Loucy (cell line): Measurements from ENCODE around the gene UBTD2.

Source experiments
- H2AFZ ChIP-seq: fragments of 200-600 bp; sonication (generic); 2 replicates; pipeline ENCODE4 v1.6.0; 2016; ENCODE audit warnings: antibody characterized with exemption, mild to moderate bottlenecking, low read length, moderate library complexity
- H3F3A ChIP-seq: fragments of 200-600 bp; 2 replicates; pipeline ENCODE4 v1.6.0; 2016; ENCODE audit warnings: antibody characterized with exemption, low read depth, mild to moderate bottlenecking
- H3K27me3 ChIP-seq: fragments of 200-600 bp; sonication (generic); 2 replicates; pipeline ENCODE4 v1.6.1; 2014; ENCODE audit warnings: low read length, mild to moderate bottlenecking; ENCODE audit not compliant: insufficient read depth, poor library complexity, severe bottlenecking
- H3K36me3 ChIP-seq: fragments of 200-600 bp; sonication (generic); 2 replicates; pipeline ENCODE4 v1.6.1; 2016; ENCODE audit warnings: low read length; ENCODE audit not compliant: insufficient read depth
- H3K4me1 ChIP-seq: fragments of 200-600 bp; sonication (generic); 2 replicates; pipeline ENCODE4 v1.5.1; 2014; ENCODE audit warnings: low read length, mild to moderate bottlenecking; ENCODE audit not compliant: insufficient read depth, poor library complexity, severe bottlenecking
- H3K4me2 ChIP-seq: fragments of 200-600 bp; sonication (generic); 2 replicates; pipeline ENCODE4 v1.6.0; 2014; ENCODE audit warnings: antibody characterized with exemption, low read length, low read depth, mild to moderate bottlenecking; ENCODE audit not compliant: poor library complexity, severe bottlenecking
- H3K4me3 ChIP-seq: fragments of 200-600 bp; sonication (generic); 2 replicates; pipeline ENCODE4 v1.5.1; 2014; ENCODE audit warnings: low read length, mild to moderate bottlenecking, mixed read lengths; ENCODE audit not compliant: poor library complexity, severe bottlenecking
- H3K79me2 ChIP-seq: fragments of 200-600 bp; sonication (generic); 2 replicates; pipeline ENCODE4 v1.6.1; 2014; ENCODE audit warnings: low read length; ENCODE audit not compliant: insufficient read depth
- H3K9ac ChIP-seq: fragments of 200-600 bp; sonication (generic); 2 replicates; pipeline ENCODE4 v1.6.0; 2014; ENCODE audit warnings: mild to moderate bottlenecking, low read depth, low read length, moderate library complexity; ENCODE audit not compliant: poor library complexity, severe bottlenecking
- H3K9me2 ChIP-seq: fragments of 200-600 bp; sonication (generic); replicated peaks from 2 replicates; pipeline ENCODE4 v1.6.1; 2016; ENCODE audit warnings: low read depth, low read length, mixed read lengths
- H3K9me3 ChIP-seq: fragments of 200-600 bp; sonication (generic); 2 replicates; pipeline ENCODE4 v1.6.1; 2014; ENCODE audit warnings: mild to moderate bottlenecking, antibody characterized with exemption, low read length, low read depth; ENCODE audit not compliant: insufficient read depth
- H4K20me1 ChIP-seq: fragments of 200-600 bp; sonication (generic); 2 replicates; pipeline ENCODE4 v1.6.0; 2014; ENCODE audit warnings: antibody characterized with exemption, low read length, mild to moderate bottlenecking; ENCODE audit not compliant: insufficient read depth, poor library complexity, severe bottlenecking
- EZH2phosphoT487 ChIP-seq: fragments of 200-600 bp; IDR thresholded peaks from 2 replicates; pipeline ENCODE4 v1.6.1; 2018; ENCODE audit warnings: antibody characterized with exemption, mild to moderate bottlenecking, moderate library complexity, borderline replicate concordance
- TF ChIP-seq, protein P1 (sequence below): fragments of 200-600 bp; sonication (generic); conservative IDR thresholded peaks from 2 replicates; pipeline ENCODE4 v1.5.1; 2014; ENCODE audit warnings: mild to moderate bottlenecking, antibody characterized with exemption, low read length

Gene UBTD2

GRCh38 chr5:172266071-172266675 is 17.4 kb downstream of the UBTD2 start:
- Histone ChIP-seq H3K4me3 (no peak overlapping the region), H3K9ac (no peak overlapping the region), H3K4me2 (no peak overlapping the region), H3K9me3 (no peaks in the 10 kb centered on the region), H2AFZ (no peak overlapping the region), H3F3A (no peaks in the 10 kb centered on the region), H3K9me2 (no peaks in the 10 kb centered on the region), H4K20me1 (peaks cover 4% of the 10 kb centered on the region), H3K79me2 (peaks cover 53% of the 10 kb centered on the region; the same call in 1 of the 2 replicates), H3K36me3 (no peaks in the 10 kb centered on the region), H3K4me1 (peaks cover 1% of the 10 kb centered on the region), H3K27me3 (no peaks in the 10 kb centered on the region)
- TF ChIP-seq, protein P1, sequence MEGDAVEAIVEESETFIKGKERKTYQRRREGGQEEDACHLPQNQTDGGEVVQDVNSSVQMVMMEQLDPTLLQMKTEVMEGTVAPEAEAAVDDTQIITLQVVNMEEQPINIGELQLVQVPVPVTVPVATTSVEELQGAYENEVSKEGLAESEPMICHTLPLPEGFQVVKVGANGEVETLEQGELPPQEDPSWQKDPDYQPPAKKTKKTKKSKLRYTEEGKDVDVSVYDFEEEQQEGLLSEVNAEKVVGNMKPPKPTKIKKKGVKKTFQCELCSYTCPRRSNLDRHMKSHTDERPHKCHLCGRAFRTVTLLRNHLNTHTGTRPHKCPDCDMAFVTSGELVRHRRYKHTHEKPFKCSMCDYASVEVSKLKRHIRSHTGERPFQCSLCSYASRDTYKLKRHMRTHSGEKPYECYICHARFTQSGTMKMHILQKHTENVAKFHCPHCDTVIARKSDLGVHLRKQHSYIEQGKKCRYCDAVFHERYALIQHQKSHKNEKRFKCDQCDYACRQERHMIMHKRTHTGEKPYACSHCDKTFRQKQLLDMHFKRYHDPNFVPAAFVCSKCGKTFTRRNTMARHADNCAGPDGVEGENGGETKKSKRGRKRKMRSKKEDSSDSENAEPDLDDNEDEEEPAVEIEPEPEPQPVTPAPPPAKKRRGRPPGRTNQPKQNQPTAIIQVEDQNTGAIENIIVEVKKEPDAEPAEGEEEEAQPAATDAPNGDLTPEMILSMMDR, result no peak
- no peak for TF ChIP-seq EZH2phosphoT487

GRCh38 chr5:172264815-172265395 is 18.7 kb downstream of the UBTD2 start:
- Histone ChIP-seq H2AFZ (no peak overlapping the region), H3K9ac (no peak overlapping the region), H3K9me3 (no peaks in the 10 kb centered on the region), H3K79me2 (peaks cover 55% of the 10 kb centered on the region; the same call in 1 of the 2 replicates), H3K27me3 (no peaks in the 10 kb centered on the region), H3K4me2 (no peak overlapping the region), H3F3A (no peaks in the 10 kb centered on the region), H3K4me3 (no peak overlapping the region), H3K9me2 (no peaks in the 10 kb centered on the region), H3K36me3 (no peaks in the 10 kb centered on the region), H3K4me1 (peaks cover 4% of the 10 kb centered on the region), H4K20me1 (peaks cover 4% of the 10 kb centered on the region)
- TF ChIP-seq EZH2phosphoT487, result no peak
- TF ChIP-seq, protein P1, result no peak

DNA sequence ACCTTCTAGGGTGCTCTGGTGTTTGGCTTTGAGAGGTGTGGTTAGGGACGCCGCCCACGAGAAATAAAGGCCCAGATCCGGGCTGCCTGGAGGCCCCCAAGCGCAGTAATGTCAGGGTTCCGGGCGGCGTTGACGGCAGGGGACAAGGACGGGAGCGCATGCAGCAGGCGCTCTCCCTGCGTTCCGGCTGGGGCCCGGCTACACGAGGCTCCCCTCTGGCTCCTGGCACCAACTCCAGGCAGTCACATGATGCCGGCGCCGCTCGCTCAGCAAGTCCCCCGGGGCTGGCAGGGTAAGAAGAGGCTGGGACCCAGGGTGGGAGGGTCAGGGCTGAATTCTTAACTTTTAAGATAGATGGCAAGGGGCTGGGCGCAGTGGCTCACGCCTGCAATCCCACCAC is 28.1 kb downstream of the UBTD2 start:
- no peaks in the 10 kb centered on the region for H3K27me3 ChIP-seq
- no peaks in the 10 kb centered on the region for H3K4me1 ChIP-seq
- H4K20me1 ChIP-seq, result no peaks in the 10 kb centered on the region
- no peak overlapping the region for H3K9ac ChIP-seq
- H3K9me3 ChIP-seq, result no peaks in the 10 kb centered on the region; the same call in 1 of the 2 replicates
- H2AFZ ChIP-seq, result no peak overlapping the region
- no peak overlapping the region for H3K4me3 ChIP-seq
- TF ChIP-seq, protein P1, result no peak
- TF ChIP-seq EZH2phosphoT487, result no peak
- no peak overlapping the region for H3K4me2 ChIP-seq
- no peaks in the 10 kb centered on the region for H3F3A ChIP-seq
- peaks cover 6% of the 10 kb centered on the region; the same call in 1 of the 2 replicates for H3K36me3 ChIP-seq
- H3K79me2 ChIP-seq, result peaks cover 10% of the 10 kb centered on the region; the same call in 1 of the 2 replicates
- no peaks in the 10 kb centered on the region for H3K9me2 ChIP-seq
